Dedifferentiated amniotic fluid mesenchymal stem cell (primary cell): ENCODE measurements around the gene SIGLEC10.
"Not testable (repeated sequence)": the region's sequence is repeated elsewhere in the genome, so short reads cannot be mapped to it uniquely, and the experiment has no call there.

Experiments
- DNase-seq: peaks from one replicate; pipeline ENCODE4 v3.0.0-alpha.2; 2016; ENCODE audit errors: extremely low spot score

The SIGLEC10 gene, protein sequence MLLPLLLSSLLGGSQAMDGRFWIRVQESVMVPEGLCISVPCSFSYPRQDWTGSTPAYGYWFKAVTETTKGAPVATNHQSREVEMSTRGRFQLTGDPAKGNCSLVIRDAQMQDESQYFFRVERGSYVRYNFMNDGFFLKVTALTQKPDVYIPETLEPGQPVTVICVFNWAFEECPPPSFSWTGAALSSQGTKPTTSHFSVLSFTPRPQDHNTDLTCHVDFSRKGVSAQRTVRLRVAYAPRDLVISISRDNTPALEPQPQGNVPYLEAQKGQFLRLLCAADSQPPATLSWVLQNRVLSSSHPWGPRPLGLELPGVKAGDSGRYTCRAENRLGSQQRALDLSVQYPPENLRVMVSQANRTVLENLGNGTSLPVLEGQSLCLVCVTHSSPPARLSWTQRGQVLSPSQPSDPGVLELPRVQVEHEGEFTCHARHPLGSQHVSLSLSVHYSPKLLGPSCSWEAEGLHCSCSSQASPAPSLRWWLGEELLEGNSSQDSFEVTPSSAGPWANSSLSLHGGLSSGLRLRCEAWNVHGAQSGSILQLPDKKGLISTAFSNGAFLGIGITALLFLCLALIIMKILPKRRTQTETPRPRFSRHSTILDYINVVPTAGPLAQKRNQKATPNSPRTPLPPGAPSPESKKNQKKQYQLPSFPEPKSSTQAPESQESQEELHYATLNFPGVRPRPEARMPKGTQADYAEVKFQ

DNA sequence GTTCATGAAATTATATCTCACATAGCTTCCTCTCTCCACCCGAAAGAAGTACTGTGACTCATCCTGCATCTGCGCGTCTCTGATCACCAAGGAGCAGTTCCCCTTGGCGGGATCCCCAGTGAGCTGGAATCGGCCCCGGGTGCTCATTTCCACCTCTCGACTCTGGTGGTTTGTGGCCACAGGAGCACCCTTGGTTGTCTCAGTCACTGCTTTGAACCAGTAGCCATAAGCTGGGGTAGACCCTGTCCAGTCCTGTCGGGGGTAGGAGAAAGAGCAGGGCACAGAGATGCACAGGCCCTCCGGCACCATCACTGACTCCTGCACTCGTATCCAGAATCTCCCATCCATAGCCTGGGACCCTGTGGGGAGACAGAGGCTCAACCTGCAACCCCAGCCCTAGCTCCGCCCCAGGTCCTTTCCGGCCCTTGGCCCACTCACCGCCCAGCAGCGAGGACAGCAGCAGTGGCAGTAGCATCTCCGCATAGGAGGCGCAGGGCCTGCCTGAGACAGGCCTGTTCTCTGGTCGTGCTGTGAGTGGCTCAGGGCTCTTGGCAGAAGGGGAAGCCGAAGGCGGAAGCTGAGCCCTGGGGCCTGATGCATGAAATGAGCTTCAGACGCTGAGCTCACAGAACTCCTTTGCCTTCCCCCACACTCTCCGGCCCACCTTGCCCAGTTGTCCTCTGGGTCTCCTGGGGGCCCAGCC, at the start of gene SIGLEC10:
SIGLEC10 (minus strand) TSS at position 536 of the 703 bp plus-strand sequence; CDS start at position 475, 61 bp downstream.
- DNase-seq: no peak

DNA sequence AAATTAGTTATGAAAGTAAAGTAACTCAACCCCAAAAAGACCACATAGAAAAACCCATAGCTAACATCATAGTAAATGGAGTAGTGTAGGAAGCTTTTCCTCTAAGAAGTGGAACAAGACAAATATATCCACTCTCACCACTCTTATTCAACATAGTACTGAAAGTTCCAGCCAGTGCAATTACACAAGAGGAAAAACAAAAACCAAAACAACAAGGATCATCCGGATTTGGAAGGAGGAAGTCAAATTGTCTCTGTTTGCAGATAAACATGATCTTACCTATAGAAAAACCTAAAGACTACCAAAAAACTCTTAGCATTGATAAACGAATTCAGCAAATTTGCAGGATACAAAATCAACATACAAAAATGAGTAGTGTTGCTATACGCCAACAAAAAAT, 49.3 kb upstream of the SIGLEC10 start:
- no peak for DNase-seq

DNA sequence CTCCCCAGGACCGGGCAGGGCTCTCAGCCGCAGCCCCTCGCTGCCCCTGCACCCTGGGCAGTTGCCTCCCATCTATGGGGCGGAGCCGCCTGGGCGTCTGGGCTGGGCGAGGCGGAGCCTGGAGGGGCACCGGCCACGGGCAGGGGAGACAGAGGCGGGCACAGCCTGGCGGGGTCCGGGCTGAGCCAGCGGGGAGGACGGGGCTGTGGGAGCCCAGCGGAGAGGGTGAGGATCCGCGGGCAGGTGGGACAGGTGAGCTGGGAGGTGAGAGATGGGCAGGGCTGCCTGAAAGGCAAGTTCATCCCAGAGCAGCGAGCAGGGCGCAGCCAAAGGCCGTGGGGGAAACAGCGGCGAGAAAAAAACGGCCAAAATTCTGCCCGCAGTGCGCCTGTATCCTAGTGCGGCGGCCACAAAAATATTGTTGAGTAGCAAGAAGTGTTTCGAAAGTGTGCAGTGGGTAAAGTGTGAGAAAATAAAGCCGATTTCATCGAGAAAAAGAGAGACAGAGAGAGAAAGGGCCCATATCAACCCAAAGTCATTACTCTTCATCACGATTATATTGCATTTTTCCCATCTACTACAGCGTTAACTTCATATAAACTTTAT, 46.6 kb upstream of the SIGLEC10 start:
- DNase-seq: not testable (repeated sequence)

DNA sequence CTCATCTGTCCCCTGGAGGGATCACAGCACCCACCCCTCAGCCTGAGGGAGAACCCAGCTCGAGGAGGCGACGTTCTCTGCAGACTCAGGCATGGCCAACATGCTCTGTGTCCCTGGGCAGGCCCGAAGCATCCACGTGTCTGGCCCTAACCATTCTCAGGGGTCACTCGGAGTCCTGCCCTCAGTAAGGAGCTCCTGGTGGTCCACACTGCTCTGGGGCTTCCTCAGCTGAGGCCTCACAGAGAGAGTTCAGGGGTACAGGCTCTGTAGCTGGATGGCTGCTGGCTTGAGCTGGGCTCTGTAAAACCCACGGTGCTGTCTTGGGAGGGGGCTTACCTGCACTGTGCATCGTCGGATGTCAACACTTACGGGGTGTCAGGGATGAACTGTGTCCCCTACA, 45.2 kb upstream of the SIGLEC10 start:
- no peak for DNase-seq

DNA sequence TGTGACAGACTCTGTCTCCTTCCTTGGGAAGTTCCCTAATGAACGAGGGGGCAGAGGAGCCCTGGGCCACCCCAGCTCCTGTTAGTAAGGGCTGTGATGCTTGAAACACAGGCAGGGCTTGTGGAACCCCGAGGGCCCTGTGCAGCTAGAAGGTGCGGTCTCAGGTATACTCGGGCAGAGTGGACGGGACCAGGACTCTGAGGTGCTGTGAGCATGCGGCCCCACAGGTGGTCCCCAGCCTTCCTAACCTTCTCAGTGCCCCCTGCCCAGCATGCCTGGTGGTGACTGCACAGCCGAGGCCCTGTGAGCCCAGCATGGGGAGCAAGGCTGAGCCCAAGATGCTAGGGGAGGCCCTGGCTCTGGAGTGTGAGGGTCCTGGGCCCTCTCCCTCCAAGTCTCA, 44.8 kb upstream of the SIGLEC10 start:
- no peak for DNase-seq

DNA sequence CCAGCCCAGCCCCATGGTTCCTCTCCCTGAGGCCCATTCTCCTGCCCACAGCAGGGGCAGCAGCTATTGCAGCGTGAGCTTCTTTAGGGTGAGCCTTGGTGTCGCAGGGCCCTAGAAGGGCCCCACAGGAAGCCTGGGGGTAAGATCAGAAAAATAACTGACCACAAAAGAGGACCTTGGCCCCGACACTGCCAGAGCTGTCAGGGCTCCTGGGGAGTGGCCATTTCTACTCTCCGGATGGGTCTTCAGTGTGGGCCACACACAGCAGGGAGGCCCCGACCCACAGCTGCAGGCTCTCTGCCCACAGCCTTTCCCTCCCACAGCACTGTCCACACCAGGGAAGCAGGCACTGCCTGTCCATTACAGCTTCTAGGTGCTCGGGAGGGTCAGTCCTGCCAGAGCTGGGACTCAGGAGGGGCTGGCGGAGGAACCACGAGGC, 44.3 kb upstream of the SIGLEC10 start:
- no peak for DNase-seq

DNA sequence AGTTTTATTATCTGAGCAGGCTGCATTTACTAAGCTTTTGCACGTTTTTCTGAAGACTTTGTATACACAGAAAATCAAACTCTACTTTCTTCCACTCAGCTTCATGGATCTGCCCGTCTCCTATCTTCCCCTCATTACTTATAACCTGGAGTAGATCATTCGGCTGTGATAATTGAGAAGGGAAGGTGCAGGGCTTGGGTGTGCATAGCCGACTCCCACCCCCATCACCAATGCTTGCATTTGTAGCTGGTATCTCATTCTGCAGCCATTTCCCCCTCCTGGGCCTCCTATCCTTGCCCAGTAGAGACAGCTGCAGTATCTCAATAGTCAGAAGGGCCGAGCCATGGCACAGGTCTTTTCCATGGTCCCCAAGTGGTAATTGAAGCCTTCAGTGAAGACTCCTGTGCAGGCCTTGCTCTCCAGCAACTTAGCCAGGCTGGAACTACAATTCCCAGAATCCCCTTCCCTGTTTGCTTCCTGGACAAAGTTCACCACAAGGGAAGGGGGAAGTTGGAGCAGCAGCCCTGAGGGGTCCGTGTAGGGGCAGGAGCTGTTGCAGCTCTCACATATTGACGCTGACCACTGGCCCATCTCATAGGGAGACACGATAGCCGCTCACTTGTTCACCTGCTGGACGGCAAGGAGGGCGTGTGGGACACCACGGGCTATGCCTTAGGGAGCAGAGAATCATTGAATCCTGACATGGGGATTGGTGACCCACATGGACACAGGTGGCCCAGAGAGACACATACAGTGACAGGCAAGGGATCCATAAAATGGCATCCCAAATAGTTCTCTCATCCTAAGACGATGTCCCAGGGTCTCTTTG, 42.9 kb upstream of the SIGLEC10 start:
- no peak for DNase-seq

DNA sequence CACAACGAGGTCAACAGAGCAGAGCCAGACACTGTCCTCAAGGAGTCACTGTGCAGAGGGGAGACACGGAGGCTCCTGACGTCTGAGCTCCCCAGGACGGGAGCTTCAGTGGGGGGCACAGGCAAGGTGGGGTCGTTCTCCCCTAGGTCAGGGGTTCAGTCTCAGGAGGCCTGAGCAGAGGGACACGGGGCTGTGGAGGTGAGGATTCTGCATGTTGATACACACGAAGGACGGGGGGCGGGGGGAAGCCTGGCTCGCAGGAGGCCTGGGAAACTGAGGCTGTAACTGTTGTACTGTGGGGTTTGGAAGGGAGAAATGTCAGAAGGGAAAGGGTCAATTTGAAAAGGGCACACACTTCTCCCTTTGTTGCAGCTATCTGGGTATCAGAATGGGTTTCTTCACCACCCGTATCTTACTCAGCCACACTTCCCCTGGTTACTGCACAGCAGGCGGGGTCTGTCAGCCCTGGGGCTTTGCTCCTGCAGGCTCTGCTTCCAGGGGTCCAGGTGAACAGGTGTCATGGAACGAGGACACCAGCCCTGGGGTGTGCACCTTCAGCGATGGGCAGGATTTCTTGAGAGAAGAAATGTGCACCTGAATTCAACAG, 41.6 kb upstream of the SIGLEC10 start:
- DNase-seq: no peak

DNA sequence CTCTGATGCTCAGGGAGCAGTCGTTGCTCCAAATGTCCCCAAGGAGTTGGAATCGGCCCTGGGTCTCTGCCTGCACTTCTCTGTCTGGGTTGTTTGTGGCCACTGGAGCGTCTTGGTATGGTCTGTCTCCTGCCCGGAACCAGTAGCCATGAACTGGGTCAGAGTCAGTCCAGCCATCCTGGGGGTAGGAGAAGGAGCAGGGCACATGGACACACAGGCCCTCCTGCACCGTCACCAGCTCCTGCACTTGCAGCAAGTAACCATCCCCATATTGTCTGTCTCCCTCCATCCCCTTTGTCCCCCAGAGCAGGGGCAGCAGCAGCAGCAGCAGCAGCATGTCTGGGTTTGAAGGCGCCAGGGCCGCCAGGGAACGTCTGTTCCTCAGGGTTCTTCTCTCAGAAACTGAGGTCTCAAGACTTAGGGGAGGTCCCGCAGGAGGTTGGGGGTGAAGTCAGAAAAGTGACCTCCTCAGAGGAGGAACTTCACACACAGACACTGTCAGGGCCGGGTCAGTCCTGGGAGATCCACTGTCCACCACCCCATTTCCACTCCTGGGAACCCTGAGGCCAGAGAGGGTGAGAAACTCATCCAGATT, 40.7 kb upstream of the SIGLEC10 start, which contains the start of gene SIGLEC8:
SIGLEC8 (minus strand) TSS at position 404 of the 595 bp plus-strand sequence; CDS start at position 337, 67 bp downstream.
- no peak for DNase-seq

DNA sequence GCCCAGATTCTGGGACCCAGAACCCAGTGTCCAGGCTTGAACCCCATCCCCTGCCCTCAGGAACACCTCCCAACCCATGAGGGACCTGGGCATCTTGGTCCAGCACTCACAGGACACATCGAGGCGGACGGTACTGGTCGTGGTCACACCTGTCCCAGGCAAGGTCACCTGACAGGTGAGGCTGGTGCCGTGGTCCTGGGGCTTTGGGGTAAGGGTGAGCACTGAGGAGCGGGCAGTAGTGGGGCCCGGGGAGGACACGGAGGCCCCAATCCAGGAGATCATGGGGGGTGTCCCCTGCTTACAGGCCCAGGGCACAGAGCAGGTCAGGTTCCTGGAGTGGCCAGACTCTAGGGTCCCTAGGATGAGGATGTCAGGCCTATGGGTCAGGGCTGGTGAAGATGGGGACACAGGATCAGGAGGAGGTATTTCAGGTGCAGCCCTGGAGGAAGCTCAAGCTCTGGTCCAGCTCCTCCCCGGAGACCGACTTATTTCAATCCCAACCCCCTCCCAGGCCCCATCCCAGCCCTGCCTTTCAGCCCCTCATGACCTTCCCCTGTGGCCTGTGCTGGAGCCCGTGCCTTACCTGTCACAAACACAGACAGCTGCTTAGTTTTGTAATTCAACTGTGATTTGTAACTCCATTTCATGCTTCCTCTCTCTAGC, 40.0 kb upstream of the SIGLEC10 start:
- no peak for DNase-seq

DNA sequence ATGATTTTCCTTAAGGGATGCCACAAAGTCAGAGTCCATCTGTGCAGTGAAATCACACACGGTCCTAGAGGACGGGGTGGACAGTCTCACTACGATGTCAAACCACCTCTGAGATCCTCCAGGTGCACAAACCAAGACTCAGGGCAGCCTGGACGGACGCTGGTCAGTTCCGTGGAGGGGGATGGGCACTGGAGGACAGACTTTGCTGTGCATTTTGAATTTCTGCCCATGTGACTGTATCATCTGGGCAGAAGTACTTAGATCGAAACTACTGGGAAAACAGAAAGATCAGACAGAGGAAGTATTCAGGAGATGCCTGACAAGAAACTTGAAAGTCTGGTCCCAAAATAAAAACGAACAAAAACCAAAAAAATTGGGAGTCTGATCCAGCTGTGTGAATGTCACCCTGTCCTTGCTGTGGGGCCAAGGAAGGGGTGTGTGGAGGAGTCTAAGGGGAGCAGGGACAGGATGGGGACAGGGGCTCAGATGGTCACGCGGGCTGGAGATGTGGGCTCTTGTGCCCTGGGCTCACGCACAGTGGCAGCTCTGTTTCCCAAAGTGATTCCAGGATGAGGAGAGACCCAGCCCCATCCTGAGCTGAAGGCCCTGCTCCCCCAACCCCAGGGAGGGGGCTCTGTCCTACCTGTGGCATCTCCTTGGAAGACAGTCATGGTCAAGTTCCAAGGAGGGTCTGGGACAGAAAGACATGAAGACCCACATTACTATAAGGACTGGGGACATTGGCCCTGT, 39.3 kb upstream of the SIGLEC10 start:
- DNase-seq: no peak

DNA sequence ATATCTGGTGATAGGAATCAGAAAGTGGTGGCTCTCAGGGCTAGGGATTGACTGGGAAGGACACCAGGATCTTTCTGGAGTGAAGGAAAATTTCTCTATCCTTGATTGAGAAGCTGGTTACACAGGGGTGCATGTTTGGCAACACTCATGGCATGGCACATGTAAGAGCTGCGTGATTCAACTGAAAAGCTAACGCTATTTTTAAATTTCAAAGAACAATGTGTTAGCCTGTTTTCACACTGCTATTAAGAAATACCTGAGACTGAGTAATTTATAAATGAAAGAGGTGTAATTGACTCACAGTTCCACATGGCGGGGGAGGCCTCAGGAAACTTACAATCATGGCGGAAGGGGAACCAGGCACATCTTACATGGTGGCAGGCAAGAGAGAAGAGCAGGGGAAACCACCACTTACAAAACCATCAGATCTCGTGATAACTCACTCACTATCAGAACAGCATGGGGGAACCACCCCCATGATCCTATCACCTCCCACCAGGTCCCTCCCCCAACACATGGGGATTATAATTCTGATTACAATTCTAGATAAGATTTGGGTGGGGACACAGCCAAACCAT, 33.4 kb upstream of the SIGLEC10 start:
- DNase-seq: no peak

DNA sequence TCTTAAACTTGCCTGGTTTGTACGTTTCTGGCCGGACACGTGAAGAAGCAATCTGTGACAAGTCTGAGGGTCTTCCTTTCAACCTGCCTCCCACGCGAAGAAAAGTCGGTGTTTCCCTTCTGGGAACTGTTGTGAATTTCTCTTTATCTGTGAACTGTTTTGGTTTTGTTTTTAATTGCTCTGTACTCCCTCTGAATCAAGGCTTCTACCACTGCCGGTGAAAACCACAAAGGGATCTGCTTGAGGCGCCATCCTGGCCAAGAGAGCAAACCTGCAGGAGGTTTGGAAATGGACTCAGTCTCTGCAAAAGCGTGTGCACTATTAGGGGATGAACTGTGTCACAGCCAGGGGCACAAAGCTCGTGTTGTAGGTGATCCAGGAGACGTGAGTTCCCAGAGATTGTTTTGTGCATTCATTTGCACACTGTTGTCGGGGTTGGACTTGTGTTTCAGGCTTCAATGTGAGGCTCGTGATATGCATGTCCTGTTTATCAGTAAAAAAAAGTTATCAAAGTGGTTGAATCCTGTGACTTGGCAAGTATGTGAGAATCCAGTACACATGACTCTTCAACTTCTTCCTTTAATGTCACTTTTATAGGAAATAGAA, 31.1 kb upstream of the SIGLEC10 start:
- DNase-seq: no peak

DNA sequence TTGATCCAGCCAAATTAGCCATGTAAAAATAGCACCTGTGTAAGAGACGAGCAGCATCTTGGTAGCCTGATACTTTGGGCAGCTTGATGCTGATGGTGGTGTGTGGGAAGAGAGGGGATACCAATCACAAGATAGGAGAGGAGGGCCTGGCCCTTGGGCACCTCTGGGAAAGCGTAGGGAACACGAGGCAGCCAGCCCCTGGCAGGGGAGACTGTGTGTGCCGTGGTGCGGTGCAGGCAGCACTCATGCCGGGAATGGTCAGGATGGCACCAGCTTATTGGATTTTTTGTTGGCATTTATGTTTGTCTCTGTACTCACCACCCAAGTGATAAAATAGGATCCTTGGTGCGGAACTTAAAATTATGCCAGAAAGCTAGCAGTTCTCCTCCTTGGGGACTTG, 30.6 kb upstream of the SIGLEC10 start:
- no peak for DNase-seq

DNA sequence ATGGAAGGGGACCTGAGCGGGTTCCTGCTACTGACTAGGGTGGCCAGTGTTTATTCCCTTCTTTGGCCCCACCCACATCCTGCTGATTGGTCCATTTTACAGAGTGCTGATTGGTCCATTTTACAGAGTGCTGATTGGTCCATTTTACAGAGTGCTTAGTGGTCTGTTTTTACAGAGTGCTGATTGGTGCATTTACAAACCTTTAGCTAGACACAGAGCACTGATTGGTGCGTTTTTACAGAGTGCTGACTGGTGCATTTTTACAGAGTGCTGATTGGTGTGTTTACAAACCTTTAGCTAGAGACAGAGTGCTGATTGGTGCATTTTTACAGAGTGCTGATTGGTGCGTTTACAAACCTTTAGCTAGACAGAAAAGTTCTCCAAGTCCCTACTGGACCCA, 30.1 kb upstream of the SIGLEC10 start:
- not testable (repeated sequence) for DNase-seq

DNA sequence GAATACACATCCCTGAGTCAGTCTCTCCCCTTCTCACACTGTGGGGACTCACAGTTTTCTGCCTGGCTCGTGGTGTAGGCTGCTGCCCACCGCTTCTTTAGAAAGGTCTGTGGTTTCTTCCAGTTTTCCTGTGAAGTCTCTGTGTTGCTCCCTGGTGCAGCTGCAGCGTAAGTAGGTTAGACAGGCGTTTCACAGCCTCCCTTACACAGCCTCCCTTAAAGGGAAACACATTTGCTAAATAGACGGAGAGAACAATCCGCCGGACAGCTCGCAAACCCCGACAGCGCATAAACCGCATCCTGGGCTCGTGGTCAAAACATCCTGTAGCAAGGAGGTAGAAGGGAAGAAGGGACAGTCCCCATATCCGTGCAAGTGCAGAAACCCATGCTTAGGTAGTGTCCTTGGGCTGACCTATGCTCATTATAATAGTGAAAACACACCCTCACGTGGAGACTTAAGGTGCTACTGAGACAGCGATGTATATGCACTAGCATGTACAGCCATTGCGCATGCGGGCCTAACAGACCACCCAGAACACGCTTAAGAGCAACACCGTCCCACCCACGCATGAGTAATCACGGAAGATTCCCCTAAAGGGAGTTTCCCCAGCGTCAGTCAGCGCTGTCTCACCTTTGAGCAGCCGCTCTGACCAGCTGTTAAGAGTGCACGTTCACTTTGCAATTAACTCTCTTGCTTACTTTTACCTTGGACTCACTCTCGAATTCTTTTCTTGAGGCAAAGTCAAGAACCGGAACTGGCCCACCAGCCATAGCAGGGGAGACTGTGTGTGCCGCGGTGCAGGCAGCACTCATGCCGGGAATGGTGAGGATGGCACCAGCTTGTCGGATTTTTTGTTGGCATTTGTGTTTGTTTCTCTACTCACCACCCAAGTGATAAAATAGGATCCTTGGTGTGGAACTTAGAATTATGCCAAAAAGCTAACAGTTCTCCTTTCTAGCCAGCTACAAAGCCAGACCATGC, 24.3 kb upstream of the SIGLEC10 start:
- DNase-seq: no peak

DNA sequence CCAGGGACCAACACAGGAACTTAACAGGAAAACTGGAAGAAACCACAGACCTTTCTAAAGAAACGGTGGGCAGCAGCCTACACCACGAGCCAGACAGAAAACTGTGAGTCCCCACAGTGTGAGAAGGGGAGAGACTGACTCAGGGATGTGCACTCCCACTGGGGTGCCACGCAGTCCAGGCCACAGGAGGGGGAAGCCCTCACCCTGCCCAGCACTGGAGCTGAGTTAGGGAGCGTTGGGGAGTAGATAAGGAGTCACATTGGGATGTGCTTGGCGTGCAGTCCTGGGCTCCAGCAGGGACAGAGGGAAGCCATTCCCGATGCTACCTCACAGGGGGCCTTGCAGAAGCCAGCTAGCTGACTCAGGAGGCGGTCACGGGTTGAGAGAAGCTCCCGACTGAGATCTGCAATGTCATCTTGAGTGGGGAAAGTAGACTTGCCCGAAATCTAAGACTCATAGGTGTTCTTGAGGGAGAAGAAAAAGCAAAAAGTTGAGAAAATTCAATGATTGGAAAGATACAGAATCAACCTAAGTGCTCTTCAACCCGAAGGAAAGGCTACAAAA, 23.5 kb upstream of the SIGLEC10 start:
- no peak for DNase-seq
